Measurements from ENCODE around the gene PDCD4. TPM values are rescaled to one million over a fixed set of nuclear protein-coding genes. Genes with fewer than 3 reads are reported as not detected.

Gene PDCD4
- total RNA-seq, 1 experiment from 2014 or later: 55.0 TPM

GRCh38 chr10:110876000-110876399 is 4.3 kb downstream of the PDCD4 start:
- no peaks in the 10 kb centered on the region for H3K9me3 ChIP-seq (replicated peaks)
- H3K36me3 ChIP-seq: peaks cover 5% of the 10 kb centered on the region
- peaks cover 23% of the 10 kb centered on the region for H3K4me1 ChIP-seq
- H3K27ac ChIP-seq: peak overlapping the region; percentile 3; the same call in 1 of the 2 replicates
- H3K27me3 ChIP-seq: no peaks in the 10 kb centered on the region
- peak; percentile 63 to 77 for DNase-seq
- H3K4me3 ChIP-seq: no peak overlapping the region

GRCh38 chr10:110876788-110877187 is 5.1 kb downstream of the PDCD4 start:
- no peak overlapping the region for H3K27ac ChIP-seq
- DNase-seq: no peak
- peaks cover 10% of the 10 kb centered on the region for H3K36me3 ChIP-seq
- H3K4me1 ChIP-seq: peaks cover 21% of the 10 kb centered on the region
- H3K9me3 ChIP-seq (replicated peaks): no peaks in the 10 kb centered on the region
- H3K27me3 ChIP-seq: no peaks in the 10 kb centered on the region
- H3K4me3 ChIP-seq: no peak overlapping the region

- Histone ChIP-seq H3K4me1 (peaks cover 14% of the 10 kb centered on the region), H3K27me3 (no peaks in the 10 kb centered on the region), H3K4me3 (no peak overlapping the region), H3K9me3 (replicated peaks) (no peaks in the 10 kb centered on the region), H3K27ac (no peak overlapping the region), H3K36me3 (peaks cover 14% of the 10 kb centered on the region)
- no peak for DNase-seq
These were observed 8.3 kb downstream of the PDCD4 start for GRCh38 chr10:110880012-110880411.

GRCh38 chr10:110881247-110881646 is 9.5 kb downstream of the PDCD4 start:
- H3K4me1 ChIP-seq: peaks cover 3% of the 10 kb centered on the region; the same call in 1 of the 2 replicates
- no peak overlapping the region for H3K27ac ChIP-seq
- peaks cover 16% of the 10 kb centered on the region for H3K36me3 ChIP-seq
- no peak overlapping the region for H3K4me3 ChIP-seq
- no peak for DNase-seq
- H3K27me3 ChIP-seq: no peaks in the 10 kb centered on the region
- H3K9me3 ChIP-seq (replicated peaks): no peaks in the 10 kb centered on the region

- peaks cover 16% of the 10 kb centered on the region for H3K36me3 ChIP-seq
- H3K27ac ChIP-seq: no peak overlapping the region
- H3K9me3 ChIP-seq (replicated peaks): no peaks in the 10 kb centered on the region
- no peaks in the 10 kb centered on the region for H3K27me3 ChIP-seq
- DNase-seq: no peak
- no peaks in the 10 kb centered on the region for H3K4me1 ChIP-seq
- no peak overlapping the region for H3K4me3 ChIP-seq
These were observed 10.2 kb downstream of the PDCD4 start for GRCh38 chr10:110881905-110882304.

GRCh38 chr10:110883924-110884323 is 12.2 kb downstream of the PDCD4 start:
- H3K9me3 ChIP-seq (replicated peaks): no peaks in the 10 kb centered on the region
- DNase-seq: no peak
- H3K4me1 ChIP-seq: no peaks in the 10 kb centered on the region; the same call in 1 of the 2 replicates
- no peaks in the 10 kb centered on the region for H3K27me3 ChIP-seq
- peaks cover 18% of the 10 kb centered on the region for H3K36me3 ChIP-seq
- no peak overlapping the region for H3K27ac ChIP-seq
- no peak overlapping the region for H3K4me3 ChIP-seq

- Histone ChIP-seq H3K36me3 (peaks cover 31% of the 10 kb centered on the region), H3K27ac (no peak overlapping the region), H3K27me3 (no peaks in the 10 kb centered on the region), H3K4me1 (no peaks in the 10 kb centered on the region; the same call in 1 of the 2 replicates), H3K9me3 (replicated peaks) (no peaks in the 10 kb centered on the region), H3K4me3 (no peak overlapping the region)
- no peak for DNase-seq
These were observed 14.4 kb downstream of the PDCD4 start for GRCh38 chr10:110885932-110886674.

GRCh38 chr10:110887560-110887959 is 15.8 kb downstream of the PDCD4 start:
- no peak for DNase-seq
- Histone ChIP-seq H3K27ac (no peak overlapping the region), H3K36me3 (peaks cover 22% of the 10 kb centered on the region), H3K4me1 (no peaks in the 10 kb centered on the region; the same call in 1 of the 2 replicates), H3K27me3 (no peaks in the 10 kb centered on the region), H3K9me3 (replicated peaks) (no peaks in the 10 kb centered on the region), H3K4me3 (no peak overlapping the region)

- Histone ChIP-seq H3K4me1 (no peaks in the 10 kb centered on the region), H3K36me3 (peaks cover 32% of the 10 kb centered on the region), H3K9me3 (replicated peaks) (no peaks in the 10 kb centered on the region), H3K27me3 (no peaks in the 10 kb centered on the region), H3K4me3 (no peak overlapping the region), H3K27ac (no peak overlapping the region)
- DNase-seq: no peak
These were observed 21.0 kb downstream of the PDCD4 start for GRCh38 chr10:110892602-110893288.

- Histone ChIP-seq H3K27me3 (no peaks in the 10 kb centered on the region), H3K27ac (no peak overlapping the region), H3K9me3 (replicated peaks) (no peaks in the 10 kb centered on the region), H3K4me1 (no peaks in the 10 kb centered on the region), H3K4me3 (no peak overlapping the region), H3K36me3 (peaks cover 33% of the 10 kb centered on the region)
- peak in 1 of 2 experiments; percentile 71 for DNase-seq
These were observed 21.9 kb downstream of the PDCD4 start for GRCh38 chr10:110893559-110894179.

GRCh38 chr10:110897184-110897583 is 25.5 kb downstream of the PDCD4 start:
- Histone ChIP-seq H3K9me3 (replicated peaks) (no peaks in the 10 kb centered on the region), H3K27me3 (no peaks in the 10 kb centered on the region), H3K36me3 (peaks cover 28% of the 10 kb centered on the region; the same call in 1 of the 2 replicates), H3K27ac (no peak overlapping the region), H3K4me1 (no peaks in the 10 kb centered on the region), H3K4me3 (no peak overlapping the region)
- peak in 1 of 2 experiments; percentile 25 for DNase-seq

GRCh38 chr10:110898391-110898790 is 26.7 kb downstream of the PDCD4 start:
- H3K27ac ChIP-seq: no peak overlapping the region
- DNase-seq: no peak
- no peaks in the 10 kb centered on the region for H3K9me3 ChIP-seq (replicated peaks)

GRCh38 chr10:110900983-110901382 is 29.3 kb downstream of the PDCD4 start:
- no peak for DNase-seq
- H3K36me3 ChIP-seq: peaks cover 21% of the 10 kb centered on the region
- no peaks in the 10 kb centered on the region for H3K9me3 ChIP-seq (replicated peaks)
- no peak overlapping the region for H3K4me3 ChIP-seq
- no peaks in the 10 kb centered on the region for H3K27me3 ChIP-seq
- no peak overlapping the region for H3K27ac ChIP-seq
- H3K4me1 ChIP-seq: no peaks in the 10 kb centered on the region

More at GRCh38 chr10:110898391-110898790, 26.7 kb downstream of the PDCD4 start:
- Histone ChIP-seq H3K36me3 (peaks cover 28% of the 10 kb centered on the region; the same call in 1 of the 2 replicates), H3K27me3 (no peaks in the 10 kb centered on the region), H3K4me3 (no peak overlapping the region), H3K4me1 (no peaks in the 10 kb centered on the region)

- no peak for DNase-seq
- no peak overlapping the region for H3K27ac ChIP-seq
These were observed 30.5 kb downstream of the PDCD4 start for GRCh38 chr10:110901954-110902819.

More at GRCh38 chr10:110901954-110902819, 30.5 kb downstream of the PDCD4 start:
- H3K27me3 ChIP-seq: no peaks in the 10 kb centered on the region
- no peaks in the 10 kb centered on the region for H3K4me1 ChIP-seq
- peaks cover 17% of the 10 kb centered on the region for H3K36me3 ChIP-seq
- no peaks in the 10 kb centered on the region for H3K9me3 ChIP-seq (replicated peaks)
- H3K4me3 ChIP-seq: no peak overlapping the region

Measured in SJCRH30 (cell line).